NK-92 (cell line): ENCODE results near the gene PADI3.

ENCODE experiments used
- DNase-seq: peaks from one replicate; lab custom pipeline; 2025; ENCODE audit not compliant: unreplicated experiment; lab: John Stamatoyannopoulos, UW

The PADI3 gene

DNA sequence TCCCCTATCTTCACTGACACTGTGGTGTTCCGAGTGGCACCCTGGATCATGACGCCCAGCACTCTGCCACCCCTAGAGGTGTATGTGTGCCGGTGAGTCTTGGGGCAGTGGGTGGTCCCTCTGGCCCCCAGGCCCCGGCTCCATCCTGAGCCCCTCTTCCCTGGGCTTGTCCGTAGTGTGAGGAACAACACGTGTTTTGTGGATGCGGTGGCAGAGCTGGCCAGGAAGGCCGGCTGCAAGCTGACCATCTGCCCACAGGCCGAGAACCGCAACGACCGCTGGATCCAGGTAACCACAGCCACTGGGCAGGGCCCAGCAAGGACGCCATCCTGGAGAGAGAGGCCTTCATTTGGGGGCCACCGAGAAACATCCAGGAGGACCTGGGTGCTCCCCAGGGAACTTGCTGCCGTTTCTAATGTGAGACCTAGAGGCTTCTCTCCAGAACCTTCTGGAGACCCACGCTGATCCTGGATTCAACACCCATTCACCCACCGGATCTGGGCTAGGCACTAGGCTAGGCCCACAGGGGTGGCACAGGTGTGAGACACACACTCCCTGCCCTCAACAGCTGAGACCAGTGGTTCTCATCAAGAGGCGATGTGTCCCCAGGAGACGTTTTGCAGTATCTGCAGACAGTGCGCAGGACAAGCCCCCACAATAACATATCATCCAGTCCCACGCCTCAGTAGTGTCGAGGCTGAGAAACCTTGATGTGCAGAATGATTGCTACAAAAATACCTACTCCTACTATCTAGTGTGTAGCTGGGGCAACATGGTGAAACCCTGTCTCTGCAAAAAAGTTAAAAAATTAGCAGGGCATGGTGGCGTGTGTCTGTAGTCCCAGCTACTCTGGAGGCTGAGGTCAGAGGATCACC, 22.2 kb downstream of the PADI3 start:
- DNase-seq, result no peak

DNA sequence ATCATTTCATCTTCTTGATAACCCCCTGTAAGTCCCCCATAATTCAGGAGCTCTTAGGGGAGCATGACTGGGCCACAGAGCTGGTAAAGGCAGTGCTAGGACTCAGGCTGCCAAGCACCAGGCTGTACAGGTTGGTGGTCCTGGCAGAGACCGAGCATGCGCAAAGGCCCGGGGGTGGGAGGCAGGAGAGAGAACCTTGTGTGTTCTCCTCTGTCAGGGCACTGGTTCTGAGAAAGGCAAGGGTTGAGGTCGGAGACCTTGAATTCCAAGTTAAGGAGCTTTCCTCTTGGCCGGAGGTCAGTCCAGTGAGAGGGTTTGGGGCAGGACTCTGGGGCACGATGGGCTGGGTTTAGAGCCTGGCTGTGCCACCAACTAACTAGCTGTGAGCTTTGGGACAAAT, 23.2 kb downstream of the PADI3 start:
- DNase-seq, result no peak

DNA sequence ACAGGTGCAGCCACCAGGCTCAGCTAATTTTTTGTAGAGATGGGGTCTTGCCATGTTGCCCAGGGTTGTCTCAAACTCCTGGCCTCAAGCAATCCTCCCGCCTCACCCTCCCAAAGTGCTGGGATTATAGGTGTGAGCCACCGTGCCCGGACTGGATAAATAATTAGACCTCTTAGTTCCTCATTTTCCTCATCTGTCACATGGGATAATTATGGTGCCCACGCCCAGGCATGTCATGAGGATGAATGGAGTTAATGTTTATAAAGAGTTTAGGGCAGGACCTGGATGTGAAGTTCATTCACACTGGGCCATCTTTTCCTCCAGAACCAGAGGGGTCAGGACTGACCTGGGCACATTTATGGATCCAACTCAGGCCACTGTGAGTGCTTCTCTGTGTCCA, 23.7 kb downstream of the PADI3 start:
- no peak for DNase-seq

DNA sequence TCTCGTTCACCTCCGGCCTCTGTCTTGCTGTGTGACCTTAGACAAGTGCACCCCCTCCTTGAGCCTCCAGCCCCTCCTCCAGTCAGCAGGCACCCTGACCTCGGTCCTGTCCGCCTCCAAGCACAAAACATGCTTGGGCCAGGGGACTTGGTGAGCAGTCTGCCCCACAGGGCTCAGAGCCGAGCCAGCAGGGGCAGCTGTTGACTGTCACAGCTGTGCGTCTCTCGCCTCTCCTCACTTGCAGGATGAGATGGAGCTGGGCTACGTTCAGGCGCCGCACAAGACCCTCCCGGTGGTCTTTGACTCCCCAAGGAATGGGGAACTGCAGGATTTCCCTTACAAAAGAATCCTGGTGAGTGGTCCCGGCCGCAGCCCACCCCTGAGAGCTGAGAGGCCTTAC, 24.2 kb downstream of the PADI3 start:
- no peak for DNase-seq

DNA sequence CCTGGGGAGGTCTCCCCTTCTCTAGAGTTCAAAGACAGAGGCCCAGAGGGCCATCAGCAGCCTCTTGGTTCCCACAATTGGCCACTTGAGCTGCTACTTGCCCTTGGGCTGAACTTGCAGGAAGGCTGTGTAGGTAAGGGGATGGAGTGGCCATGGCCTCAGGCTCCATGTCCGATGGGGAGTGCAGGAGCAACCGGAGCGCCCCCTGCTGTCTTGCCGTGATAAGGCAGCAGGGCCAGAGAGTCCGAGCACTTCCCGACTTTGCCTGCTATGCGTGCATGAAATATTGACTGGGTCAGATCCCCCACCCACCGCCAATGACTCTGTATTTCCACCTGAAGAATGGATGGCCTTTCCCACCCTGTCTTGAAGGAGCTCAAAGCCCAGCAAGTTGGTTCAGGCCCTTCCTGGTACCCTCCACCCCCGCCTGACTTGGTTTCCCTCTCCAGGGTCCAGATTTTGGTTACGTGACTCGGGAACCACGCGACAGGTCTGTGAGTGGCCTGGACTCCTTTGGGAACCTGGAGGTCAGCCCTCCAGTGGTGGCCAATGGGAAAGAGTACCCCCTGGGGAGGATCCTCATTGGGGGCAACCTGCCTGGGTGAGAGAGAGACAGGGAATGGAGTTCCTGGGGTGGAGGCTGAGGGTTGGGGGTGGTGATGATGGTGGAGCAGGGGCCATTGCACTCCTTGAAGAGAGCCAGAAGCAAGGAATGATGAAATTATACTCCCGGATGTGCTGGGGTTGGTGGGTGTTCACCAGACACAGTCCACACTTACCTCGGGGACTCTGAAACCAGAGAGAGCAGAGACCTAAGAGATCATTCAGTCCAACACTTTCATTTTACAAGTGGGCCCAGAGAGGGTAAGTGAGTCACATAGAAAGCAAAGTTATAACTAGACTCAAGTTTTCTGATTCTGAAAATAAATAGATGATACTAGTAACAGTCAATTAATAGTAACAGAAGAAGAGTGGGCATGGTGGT, 25.6 kb downstream of the PADI3 start:
- DNase-seq, result no peak

DNA sequence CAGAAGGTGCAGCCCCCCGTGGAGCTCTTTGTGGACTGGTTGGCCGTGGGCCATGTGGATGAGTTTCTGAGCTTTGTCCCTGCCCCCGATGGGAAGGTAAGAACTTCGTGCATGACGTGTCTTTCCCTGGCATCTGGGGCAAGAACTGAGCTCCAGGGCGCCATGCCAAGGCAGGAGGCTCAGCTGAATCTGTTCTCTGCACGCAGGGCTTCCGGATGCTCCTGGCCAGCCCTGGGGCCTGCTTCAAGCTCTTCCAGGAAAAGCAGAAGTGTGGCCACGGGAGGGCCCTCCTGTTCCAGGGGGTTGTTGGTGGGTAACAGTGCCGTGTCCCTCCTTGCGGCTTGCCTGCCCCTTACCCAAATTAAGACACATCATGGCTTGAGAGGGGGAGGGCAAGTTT, 27.7 kb downstream of the PADI3 start:
- DNase-seq, result no peak

DNA sequence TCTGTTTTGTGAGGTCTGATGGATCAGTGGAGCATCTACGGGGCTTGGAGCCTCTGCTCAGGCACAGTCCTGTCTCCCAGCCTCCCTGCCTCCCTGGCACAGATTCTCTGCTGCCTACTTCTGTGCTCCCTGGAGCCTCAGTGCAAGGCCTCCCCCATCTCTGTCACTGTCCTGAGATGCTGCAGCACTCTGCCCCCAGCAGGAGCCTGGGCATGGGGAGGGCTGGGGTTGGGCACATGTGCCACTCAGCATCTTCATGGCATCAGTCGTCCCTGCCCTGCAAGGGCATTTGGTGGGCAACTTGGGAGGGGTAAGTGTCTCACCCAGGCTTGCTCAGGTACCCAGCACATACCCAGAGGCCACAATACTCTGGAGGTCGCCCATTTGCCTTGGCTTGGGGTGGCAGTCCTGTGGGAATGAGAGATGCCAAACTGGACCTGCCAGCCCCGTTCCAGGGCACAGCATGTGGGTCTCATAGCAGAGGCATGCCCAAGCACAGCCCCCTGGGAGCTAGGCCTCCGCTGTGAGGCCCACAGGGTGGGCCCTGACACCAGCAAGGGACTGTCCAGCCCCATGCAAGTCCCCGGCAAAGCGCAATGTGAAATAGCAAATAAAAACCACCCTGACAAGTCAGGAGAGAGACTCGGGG, 28.7 kb downstream of the PADI3 start:
- no peak for DNase-seq

DNA sequence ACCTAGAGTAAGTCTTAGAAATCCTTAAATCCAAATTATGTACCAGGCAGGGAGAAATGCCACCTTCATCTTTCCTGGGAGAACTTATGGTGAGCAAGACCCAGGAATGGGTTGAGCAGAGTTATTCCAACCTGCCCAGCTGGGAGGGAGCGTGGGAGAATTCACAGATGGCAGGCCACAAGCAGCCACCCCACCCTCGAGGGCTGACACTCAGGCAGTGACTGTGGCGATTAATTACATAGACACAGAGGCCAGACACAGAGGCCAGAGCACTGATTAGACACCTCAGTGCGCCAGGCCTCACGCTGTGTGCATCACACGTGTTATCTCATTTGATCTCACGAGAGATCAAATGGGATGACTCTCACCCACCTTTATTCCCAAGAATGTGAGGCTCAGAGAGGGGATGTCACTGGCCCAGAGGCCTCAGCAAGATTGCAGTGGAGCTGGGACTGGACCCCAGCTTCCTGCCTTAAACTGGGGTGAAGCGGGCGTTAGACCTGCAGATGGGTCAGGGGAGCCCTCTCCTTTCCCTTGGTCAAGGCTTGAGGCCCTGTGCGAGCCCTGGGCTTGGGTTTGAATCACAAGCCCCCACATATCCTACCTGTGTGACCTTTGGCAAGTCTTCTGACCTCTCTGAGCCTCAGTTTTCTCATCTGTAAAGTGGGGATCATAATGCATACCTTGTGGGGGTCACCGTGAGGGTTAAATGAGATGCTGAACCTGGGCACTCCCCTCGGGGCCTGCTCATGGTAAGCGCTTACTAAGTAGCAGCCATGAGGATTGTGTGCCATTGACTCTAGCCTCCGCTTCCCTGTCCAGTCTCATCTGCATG, 30.3 kb downstream of the PADI3 start:
- DNase-seq, result no peak

DNA sequence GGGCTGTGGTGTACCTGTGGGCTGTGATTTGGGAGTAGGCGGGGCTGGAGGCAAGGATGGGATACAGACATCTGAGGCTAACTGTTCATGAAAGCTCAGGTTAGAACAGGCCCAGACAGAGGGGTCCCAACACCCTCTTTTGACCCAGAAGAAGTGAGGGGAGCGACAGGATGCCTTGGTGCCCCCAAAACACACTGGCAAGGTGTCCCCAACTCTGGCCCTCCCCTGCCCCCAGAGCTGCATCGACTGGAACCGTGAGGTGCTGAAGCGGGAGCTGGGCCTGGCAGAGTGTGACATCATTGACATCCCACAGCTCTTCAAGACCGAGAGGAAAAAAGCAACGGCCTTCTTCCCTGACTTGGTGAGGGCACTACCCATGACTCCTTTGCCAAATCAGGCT, 31.5 kb downstream of the PADI3 start:
- DNase-seq, result no peak

DNA sequence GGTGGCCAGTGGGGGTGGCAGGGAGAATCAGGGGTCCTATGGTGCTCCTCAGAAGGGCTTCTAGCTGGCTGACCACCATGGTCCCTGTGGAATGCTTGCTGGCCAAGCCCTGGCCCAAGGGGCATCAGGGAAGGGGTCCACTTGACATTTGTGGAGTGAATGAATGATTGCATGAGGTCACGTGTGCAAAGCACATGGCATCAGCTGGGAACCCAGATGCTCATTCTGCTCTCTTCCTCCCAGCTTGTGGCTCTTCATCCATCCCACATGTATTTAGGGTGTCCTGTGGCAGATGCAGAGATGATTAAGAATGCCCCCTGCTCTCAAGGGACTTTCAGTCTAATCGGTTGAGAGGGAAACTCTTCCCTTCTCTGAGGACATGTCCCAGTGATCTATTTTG, 32.0 kb downstream of the PADI3 start:
- no peak for DNase-seq

DNA sequence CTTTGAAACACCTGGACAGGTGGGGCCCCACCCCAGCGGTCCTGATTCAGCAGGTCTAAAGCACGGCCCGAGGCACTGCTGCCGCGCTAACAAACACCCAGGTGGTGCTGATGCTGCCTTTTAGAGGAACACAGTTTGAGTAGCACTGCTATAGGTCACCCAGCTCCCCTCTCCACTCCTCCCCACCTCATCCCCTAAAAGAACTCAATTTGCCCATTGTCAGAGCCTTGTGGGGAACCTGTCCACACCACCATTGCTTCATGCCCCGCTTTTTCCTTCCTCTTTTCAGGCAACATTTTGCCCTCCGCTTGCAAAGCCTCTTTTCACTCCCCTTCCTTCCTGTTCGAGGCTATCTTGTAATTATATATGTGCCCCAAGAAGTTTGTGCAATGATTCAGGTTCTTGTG, 32.9 kb downstream of the PADI3 start:
- DNase-seq, result no peak

DNA sequence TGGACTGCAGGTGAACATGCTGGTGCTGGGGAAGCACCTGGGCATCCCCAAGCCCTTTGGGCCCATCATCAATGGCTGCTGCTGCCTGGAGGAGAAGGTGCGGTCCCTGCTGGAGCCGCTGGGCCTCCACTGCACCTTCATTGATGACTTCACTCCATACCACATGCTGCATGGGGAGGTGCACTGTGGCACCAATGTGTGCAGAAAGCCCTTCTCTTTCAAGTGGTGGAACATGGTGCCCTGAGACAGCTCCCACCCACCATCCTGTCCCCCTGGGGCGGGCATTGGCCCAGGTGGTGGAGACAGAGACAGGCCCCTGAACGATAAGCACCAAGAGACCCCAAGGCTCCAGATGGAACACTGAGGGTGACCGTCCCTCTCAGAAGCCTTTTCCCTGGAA, 33.9 kb downstream of the PADI3 start:
- DNase-seq, result no peak

DNA sequence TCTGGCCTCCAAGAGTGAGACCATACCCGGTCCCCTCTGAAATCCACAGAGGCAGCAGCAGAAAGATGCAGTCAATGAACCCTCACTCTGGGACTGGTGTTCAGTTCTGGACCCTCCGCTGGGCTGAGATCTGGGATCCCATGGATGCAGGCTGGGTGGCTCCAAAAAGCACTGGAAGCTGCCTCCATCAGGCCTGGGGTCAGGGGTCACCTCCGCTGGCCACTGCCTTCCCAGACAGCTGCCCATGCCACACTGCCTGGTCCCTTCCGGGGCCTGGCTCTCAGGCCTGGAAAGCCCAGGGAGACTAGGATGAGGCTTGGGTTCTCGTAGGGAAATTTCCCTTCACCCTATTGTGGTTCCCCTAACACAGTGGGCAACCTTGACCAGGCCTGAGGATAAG, 37.7 kb downstream of the PADI3 start:
- DNase-seq, result no peak

DNA sequence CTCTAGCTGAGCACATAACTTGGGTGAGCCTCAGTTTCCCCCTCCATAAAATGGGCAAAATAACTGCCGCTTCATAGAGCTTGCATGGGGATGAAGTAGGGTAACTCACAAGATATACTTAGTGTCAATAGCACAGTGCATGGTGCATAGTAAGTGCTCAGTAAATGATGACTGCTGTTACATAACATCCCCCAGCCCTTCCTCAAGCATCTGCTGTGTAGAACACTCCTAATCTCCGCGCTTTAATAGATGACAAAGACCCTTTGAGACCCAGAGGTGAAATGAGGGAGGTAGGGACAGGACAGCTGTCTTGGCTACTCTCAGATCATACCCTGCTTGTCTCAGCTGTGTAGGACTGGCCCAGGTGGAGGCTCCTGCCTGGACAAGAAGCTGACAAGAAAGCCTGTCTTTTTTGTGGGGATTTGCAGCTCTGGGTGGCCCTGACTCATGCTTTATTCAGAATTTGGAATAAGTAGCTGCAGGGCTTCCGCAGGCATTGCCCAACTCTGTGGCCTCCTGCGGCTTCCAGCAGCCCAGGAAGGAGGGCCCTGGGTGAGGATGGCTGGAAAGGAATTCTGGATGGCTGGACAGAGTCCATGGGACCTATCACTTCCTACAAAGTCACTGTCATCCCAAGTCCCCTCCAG, 38.4 kb downstream of the PADI3 start:
- no peak for DNase-seq

DNA sequence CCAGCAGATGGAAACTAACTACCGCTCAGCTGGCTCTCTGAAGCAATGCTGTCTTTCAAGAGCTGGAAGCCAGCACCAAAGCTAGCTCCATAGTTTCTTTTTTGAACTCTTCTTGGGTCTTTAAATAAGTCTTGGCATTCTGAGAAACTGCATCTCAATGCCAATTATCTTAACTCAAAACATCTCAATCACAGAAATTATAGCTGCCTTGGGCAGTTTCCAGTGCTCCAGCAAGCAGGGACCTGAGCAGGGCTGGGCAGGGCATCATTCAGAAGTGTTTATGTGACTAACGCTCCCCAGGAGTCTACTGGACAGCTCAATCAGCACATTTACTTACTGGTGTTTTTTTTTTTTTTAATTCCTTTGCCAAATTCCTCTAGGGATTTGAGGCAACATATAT, 40.8 kb downstream of the PADI3 start:
- DNase-seq, result no peak

DNA sequence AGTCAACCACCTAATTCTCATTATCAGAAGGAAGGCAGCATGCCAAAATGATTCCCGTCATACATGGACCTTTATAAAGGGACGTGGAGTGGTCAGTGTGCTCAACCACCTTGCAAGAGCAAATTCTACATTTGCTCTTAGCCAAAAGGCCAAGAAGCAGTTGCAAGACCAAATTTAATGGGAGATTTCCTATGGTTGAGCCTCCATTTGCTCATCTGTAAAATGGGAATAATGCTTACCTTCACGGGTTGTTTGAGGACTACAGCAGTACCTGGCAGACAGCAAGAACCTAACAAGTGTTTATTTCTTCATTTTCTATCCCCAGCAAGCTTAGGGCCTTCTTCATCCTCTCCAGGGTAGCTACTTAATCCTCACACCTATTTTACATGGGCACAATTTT, 41.7 kb downstream of the PADI3 start:
- DNase-seq, result no peak

DNA sequence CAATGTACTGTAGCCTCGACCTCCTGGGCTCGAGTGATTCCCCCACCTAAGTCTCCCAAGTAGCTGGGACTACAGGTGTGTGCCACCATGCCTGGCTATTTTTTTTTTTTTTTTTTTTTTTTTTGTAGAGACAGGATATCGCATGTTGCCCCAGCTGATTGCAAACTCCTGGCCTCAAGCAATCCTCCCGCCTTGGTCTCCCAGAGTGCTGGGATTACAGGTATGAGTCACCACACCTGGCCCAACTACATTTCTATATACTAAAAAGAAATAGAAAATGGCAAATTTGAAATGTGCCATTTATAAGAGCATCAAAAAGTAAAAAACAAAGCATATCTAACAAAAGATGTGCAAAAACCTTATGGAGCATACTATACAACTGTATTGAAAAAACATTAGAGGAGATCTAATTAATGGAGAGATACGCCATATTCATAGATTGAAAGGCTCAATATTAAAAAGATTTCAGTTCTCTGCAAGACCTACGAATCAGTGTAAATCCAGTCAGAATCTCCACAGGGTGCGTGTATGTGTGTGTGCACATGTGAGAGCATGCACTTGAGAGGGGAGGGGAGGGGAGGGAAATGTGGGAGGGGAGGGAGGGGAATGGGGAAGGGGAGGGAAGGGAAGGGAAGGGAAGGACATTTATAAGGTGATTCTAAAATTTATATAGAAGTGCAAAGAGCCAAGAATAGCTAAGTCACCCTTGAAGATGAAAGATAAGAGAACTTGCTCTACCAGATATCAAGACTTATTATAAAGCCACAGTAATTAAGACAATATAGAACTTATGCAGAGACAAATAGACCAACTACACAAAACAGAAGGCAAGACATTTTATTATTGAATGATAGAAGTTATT, 43.6 kb downstream of the PADI3 start:
- no peak for DNase-seq

DNA sequence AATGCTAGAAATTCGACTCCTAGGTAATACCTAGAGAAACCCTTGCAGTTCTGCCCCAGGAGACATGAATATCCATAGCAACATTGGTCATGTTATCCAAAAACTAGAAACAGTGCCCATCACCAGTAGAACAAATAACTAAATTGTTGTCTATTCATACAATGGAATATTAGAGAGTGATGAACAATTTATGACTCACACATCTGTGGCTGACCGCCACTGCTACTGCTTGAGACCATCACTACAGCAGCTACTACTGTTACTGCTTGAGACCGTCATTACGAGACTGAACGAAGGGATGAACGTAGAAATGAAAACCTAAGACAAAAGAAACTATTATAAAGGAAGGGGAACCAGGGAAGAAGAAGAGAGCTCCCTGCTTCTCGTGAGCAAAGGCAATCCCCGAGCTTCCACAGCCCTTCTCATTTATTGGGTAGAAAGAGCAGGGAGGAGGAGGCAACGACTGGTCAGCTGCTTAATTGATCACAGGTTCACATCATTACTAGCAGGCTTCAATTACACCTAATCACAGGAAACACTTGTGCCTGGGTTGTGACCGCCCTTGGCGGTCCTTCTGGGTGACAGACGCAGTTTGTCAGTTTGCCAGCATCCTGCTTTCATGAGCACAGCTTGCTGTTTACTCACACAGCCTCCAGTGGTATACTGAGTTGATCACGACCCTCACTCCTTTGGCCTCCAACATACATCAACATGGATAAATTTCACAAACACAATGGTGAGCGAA, 45.0 kb downstream of the PADI3 start:
- DNase-seq, result no peak

DNA sequence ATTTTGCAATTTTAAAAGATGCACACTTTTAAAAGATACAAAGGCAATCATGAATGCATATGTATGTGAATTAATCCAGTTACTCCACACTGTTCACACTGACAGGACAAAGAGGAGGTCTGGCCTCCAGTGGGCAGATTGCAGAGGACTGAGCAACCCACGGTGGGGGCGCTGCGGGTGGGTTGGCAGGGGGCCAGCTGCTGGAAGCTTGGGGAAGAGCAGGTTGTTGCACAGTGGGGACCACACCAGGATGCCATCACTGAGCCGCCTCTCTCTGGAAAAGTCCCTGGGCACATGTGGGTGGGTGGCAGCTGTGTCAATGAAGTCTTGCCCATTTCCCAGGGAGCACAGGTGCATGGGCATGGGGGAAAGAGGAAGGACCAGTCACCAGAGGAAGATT, 46.4 kb downstream of the PADI3 start:
- DNase-seq, result no peak
